Astrocyte of the hippocampus (primary cell): ENCODE results near the gene ACOD1.
"Not testable (repeated sequence)": the region's sequence is repeated elsewhere in the genome, so short reads cannot be mapped to it uniquely, and the experiment has no call there.

ENCODE experiments used
- DNase-seq: peaks from one replicate; pipeline ENCODE4 v3.0.0; 2011; ENCODE audit warnings: low read depth, low spot score

Gene ACOD1

DNA sequence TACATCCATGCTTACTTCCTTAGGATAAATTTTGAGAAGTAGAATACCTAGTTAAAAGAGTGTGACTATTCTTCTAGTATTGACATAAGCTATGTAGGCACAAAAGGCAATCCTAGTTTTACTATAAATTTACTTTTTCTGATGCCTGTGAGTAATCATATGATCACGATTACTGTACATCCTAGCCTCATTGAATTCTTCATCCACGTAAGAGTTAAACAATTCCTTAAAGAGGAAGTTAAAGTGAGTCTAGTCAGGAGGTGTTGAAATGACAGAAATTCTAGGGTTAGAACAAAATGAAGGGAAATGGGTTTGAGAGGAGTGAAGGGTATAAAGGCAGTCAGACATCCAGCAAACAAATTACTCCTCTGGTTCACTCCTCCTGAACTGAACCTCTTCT, at the start of gene ACOD1:
TSS of gene ACOD1 (plus strand) at position 363 of the 400 bp plus-strand sequence. CDS start 48 bp downstream, outside the sequence.
- DNase-seq = no peak

DNA sequence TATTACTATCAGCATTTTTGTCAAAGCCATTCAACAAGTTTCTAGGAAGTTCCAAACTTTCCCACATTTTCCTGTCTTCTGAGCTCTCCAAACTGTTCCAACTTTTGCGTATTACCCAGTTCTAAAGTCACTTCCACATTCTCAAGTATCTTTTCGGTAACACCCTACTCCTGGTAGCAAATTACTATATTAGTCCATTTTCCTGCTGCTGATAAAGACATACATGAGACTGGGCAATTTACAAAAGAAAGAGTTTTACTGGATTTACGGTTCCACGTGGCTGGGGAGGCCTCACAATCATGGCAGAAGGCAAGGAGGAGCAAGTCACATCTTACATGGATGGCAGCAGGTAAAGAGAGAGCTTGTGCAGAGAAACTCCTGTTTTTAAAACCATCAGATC, 49.2 kb upstream of the ACOD1 start:
- DNase-seq = not testable (repeated sequence)

DNA sequence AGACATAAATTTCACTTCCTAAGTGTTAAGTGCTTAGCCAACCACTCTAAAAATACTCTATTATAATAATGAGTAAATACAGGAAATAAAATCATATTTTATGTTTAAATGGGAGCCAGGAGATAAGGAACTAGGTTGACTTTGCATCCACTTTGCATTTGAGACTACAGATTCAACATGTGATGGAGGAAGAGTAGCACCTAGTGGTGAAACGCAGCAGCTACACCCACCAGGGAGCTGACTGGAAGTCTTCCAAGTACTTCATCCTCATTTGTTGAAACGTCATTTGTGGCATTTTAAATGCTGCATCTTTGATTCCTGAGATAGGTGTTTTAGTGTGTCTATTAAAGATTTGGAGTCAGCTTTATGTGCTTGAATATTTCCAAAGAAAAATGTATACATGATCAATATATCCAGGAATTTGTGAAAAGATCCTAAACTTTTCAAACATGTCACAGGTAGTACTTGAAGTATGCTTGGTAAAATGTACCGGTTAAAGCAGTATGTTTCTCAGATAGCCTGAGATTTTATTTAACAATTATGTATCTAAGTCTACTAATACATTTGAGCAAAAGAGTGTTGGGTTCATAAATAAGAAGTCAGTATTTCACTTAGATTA, 44.7 kb upstream of the ACOD1 start:
- peak; percentile 80 for DNase-seq

DNA sequence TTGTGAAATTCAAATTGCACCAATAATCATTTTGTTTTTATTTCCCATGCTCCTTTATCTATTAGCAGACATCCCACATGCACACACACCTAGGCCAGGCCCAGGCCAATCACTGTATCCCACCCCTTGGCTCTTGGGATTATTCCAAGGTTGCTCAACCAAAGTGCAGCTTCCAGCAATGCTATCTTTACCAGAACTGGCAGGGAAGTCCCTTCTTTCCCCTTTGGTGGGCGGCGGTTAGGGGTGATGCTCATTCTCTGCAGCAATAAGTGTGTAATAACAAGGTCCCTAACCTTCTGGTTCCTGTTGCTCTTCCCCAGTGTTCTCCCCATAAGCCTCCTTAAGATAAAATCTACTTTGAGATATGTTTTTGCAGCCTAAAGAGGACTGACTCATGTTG, 43.8 kb upstream of the ACOD1 start:
- no peak for DNase-seq

DNA sequence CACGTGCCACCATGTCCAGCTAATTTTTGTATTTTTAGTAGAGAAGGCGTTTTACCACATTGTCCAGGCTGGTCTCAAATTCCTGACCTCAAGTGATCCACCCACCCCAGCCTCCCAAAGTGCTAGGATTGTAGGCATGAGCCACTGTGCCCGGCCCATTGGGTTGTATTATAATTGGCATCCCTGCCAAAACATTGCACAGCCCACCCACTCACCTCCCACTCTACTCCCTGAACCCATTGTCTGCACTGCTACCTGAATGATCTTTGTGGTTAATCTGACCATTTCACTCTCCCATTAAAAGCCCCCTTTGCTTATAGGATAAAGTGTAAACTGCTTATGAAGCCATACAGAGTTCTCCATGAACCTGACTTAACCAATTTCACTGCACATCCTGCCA, 35.8 kb upstream of the ACOD1 start:
- no peak for DNase-seq

DNA sequence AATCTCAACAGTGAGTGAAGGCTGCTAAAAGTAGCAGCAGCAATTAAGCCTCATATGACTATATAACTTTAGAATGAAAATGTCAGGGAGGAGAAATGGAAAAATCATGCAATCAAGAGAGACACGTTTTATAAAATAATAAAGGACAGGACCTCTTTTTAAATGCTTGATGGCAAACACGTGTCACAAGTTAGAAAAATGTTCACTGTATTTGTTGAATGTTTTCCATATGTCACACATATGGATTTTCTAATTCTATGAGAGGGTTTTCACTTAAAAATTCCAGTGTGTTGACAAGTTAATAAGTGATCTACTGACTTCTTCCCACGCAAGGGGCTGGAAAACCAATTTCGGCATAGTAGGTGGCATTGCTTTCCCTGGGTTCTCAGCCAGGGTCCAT, 34.4 kb upstream of the ACOD1 start:
- no peak for DNase-seq

DNA sequence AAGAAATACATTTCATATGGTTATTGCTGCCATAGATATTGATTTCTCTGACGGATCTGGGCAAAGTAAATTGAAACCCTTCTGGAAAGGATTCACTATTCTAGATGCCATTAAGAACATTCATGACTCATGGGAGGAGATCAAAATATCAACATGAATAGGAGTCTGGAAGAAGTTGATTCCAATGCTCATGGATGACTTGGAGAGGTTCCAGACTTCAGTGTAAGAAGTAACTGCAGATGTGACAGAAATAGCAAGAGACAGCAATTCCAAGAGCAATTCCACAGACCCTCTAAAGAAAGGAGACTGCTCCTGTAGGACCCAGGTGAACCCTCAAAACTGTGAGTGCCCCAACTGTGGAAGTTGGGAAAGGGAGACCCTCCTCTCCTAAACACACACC, 31.2 kb upstream of the ACOD1 start:
- DNase-seq = no peak

DNA sequence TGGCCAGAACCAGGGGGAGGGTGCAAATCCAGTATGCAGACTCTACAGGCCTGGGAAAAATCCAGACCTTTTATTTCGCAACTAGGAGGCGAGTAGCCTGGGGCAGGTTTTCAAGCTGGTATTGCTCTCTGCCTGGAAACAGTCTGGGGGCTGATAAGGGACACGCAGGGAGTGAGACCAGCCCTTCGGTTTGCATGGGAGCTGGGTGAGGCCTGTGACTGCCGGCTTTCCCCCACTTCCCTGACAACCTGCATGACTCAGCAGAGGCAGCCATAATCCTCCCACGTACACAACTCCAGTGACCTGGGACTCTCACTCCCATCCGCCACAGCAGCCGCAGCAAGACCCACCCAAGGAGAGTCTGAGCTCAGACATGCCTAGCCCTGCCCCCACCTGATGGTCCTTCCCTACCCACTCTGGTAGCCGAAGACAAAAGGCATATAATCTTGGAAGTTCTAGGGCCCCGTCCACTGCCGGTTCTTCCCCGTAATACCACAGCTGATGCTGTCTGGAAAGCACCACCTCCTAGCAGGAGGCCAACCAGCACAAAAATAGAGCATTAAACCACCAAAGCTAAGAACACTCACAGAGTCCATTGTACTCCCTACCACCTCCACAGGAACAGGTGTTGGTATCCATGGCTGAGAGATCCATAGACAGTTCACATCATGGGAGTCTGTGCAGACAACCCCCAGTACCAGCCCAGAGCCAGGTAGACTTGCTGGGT, 30.4 kb upstream of the ACOD1 start:
- DNase-seq = not testable (repeated sequence)

DNA sequence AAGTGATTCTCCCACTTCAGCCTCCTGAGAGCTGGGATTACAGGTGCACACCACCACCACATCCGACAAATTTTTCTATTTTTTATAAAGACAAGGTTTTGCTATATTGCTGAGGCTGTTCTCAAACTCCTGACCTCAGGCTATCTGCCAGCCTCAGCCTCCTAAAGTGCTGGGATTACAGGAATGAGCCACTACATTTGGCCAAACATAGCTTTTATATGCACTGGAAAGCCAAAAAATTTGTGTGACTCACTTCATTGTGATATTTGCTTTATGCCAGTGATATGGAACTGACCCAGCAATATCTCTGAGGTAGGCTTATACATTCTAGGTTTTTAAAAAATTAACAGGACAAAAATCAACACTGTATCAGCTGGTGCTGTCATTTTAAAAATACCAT, 26.8 kb upstream of the ACOD1 start:
- DNase-seq = no peak

DNA sequence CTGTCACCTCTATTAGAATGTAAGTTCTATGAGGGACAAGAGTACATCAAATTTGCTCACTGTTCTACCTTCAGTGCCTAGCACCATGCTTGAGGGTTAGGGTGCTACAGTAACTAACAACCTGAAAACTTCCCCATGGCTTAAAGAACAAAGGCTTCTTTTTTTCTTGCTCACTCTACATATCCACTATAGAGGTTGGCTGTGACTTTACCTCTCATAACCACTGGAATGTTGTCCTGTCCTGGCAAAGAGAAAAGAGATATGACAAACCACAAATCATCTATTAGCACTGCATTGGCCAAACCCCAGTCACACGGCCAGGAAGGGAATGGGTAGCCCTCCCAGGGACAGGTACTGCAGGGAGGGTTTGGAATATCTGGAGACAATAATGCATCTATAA, 23.2 kb upstream of the ACOD1 start:
- no peak for DNase-seq

DNA sequence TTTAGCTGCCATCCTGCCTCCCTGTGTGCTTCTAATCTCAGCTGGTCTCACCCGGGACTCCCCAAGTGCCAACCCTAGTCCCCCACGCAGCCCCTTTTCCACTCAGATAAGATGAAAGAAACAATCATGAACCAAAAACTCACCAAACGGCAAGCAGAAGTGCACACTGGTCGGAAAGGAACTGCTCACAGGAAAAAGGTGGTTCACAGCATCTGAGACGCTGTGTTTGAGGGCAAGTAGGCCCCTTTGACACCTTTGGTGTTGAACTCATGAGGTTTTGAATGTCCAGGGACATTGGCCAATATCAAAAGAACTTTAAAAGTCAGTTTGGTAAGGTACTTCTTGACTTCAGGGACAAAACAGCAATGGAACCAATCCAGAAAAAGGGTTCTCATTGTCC, 20.4 kb upstream of the ACOD1 start:
- DNase-seq = no peak

DNA sequence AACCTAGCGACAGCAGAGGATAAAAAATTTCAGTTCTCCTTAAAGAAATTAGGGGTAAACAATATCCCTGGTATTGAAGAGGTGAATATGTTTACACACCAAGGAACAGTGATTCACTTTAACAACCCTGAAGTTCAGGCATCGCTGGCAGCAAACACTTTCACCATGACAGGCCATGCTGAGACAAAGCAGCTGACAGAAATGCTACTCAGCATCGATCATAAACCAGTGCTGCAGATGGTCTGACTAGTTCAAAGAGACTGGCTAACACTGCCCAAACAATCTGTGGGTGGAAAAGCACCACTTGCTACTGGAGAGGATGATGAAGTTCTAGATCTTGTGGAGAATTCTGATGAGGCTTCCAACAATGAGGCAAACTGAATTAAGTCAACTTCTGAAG, 19.9 kb upstream of the ACOD1 start:
- no peak for DNase-seq

DNA sequence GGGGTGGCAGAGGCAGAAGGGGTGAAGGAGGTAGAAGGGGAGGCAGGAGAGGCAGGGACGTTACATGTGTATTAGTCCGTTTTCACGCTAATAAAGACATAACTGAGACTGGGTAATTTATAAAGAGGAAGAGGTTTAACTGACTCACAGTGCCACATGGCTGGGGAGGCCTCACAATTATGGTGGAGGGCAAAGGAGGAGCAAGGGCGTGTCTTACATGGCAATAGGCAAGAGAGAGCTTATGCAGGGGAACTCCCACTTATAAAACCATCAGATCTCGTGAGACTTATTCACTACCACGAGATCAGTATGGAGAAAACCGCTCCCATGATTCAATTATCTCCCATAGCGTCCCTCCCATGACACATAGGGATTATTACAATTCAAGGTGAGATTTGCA, 19.0 kb upstream of the ACOD1 start:
- no peak for DNase-seq

DNA sequence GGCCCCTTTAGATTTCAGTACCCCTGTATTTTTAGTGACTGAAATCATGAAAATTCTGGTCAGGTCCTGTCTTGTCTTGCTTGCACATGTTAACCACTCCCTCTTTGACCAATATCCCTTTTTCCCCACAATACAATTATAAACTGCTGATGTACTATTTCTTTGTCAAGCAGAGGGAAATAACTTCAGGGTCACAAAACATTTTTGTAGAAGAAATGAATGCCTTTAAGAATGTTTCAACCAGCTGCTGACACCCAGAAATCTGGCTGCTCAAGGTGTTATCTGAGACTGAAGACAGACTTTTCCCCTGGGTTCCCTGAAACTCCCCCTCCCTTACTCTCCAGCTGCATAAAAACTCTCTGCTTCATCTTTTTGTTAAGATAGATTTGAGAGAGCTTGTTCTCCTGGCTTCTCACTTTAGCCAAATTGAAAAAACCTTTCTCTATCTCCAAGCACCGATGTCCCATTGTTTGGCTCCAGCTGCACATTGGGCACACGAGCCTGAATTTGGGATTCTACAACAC, 18.4 kb upstream of the ACOD1 start:
- no peak for DNase-seq

DNA sequence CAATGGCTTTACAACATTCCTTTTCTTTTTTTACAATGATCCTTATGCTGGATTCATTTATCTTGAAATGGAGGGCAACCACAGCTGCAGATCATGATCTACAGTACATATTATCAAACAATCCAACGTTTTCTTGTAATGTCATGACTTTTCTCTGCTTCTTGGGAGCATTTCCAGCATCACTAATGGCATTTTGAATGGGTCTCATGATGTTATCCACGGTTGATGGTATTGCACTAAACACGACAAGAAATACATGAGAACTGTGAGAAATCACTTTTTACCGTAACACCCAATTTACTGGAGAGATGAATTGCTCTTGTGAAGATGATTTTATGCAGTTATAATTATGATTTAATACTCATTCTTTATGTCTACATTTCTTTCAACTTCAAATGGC, 16.2 kb upstream of the ACOD1 start:
- DNase-seq = no peak

DNA sequence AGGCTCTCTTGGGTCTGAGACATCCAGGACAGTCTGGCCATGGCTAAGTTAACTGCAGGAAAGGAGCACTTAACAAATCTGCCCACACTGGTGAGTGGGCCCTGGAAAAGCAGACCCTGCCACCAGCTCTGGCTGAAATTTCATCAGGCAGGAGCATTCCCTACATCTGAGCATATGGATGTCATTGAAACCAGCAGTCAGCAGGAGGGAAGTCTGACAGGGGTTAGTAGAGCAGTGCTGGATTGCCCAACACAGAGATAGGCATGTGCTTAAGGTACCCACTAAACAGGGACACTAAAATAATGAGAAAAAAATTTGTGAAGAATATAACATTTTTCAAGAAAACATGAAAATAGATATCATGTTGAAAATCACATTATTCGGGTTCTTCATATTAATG, 13.6 kb upstream of the ACOD1 start:
- no peak for DNase-seq

DNA sequence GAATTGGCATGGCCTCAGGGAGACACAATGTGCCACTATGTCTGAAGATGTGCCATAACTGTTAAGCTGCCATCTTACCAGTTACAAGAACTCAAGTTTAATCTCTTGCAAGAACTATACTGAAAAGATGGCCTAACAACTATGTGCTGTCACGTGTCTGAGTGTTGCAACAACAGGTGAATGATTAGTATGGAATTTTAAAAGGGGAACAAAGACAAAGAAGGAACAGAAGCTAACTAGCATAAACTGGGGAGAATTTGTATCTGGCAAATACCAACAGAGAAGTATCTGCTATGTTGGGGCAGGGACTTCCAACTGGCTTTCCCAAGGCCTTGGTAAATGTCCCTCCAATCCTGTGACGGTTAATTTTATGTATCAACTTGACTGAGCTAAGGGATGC, 11.5 kb upstream of the ACOD1 start:
- no peak for DNase-seq

DNA sequence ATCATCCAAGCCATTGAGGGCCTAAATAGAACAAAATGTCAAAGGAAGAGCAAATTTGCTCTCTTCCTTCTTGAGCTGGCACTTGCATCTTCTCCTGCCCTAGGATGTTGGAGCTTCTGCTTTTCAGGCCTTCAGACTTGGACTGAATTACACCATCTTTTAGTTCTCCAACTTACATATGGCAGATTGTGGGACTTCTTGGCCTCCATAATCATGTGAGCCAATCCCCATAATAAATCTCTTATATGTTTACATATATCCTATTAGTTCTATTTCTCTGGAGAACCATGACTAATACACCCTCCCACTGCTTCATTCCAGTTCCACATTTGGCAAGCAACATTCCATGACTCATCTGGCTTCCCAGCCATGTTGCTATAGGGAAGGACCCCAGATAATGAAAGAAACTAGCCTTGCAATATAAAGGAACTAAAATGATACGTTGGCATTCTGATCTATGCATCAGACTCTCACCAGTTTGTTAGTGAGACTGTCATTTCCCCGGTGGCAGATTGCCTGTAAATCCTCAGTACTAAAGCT, 11.0 kb upstream of the ACOD1 start:
- peak; percentile 91 for DNase-seq

DNA sequence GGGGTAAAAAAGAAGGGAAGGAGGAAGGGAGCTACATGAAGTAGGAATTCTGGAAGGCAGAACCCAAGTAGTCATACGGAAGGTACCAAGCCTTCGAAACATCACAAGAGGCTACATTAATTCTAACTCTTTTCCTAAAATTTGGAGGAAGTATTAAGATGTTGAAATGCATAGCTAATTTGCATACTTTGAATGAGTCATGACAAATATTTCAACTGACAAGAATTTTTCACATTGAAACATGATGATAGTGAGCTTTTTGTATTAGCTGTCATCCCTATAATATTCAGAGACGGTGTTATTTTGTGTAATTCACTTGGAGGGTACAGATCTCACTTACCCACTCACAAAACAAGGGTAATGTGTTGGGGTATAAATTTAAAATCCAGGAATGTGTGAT, 9.1 kb upstream of the ACOD1 start:
- no peak for DNase-seq

DNA sequence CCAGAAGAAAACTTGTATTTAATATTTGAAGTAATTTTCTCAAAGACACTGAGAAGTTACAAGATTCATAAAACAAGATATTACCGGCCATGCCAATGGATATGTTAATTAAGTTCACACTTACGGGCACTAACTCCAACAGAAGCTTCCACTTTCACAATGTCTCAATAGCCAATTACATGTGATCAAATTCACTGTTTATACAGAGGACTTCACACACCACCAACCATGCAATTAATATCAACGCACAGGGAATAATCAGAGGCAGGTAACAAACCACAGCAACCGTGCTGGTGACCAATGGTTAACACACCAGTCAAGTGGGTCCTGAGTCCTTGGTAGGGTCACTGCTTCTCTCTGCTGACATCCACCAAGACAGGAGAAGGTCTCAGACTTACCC, 5.9 kb upstream of the ACOD1 start:
- DNase-seq = no peak

DNA sequence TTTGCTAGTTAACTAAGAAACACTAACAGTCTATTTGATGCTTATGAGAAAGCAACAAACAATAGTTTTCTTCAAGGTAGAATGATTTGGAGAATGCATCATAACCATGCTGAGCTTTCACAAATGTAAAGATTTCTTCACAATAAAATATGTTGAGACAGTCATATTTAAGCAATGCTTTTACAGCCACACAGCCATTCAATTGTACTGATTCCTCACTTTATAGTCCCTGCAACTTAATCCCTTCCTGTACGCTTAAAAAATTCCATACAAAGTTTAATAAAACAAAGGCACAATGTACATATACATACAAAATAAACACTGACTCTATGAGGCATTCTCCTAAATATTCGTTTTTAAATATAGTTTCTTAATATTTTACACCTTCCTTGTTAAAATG, 4.7 kb upstream of the ACOD1 start:
- DNase-seq = no peak

DNA sequence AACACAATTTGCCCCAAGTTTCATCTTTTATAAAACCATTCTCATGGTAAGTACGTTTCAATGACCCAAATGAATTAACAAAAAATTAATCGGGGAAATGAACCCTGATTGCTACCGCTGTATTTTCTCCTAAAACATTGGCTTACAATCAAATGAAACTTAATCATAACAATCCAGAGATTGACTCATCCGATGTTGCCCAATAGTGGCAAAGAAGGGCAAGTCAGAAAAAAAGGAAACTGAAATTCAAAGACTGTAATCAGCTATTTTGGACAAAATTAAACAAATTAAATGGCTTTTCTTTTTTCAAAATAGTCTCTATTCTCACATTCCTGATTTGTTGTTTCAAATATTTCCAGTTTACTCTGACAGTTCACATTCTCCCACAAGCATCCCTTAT, 3.9 kb upstream of the ACOD1 start:
- DNase-seq = peak; percentile 27

DNA sequence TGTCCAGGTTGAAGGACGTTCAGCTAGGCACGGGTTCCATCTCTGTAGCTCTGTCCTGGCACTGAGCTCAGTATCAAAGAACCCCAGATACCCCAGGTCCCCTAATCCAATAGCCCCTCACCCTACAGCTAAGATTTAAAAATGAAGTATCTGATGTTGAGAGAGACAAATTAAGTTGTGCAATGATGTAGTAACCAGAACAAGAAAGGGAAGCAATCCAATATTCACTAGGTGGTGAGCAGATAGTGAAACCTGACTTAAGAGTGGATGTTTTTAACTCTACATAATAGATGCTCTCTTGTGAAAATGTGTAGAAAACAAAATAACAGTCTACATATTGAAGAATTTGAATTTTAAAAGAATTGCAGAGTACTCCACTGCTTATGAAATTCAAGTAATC, 1.8 kb downstream of the ACOD1 start:
- DNase-seq = no peak
